Left renal cortex interstitium (tissue), 4 donors: Measurements from ENCODE around the gene PAK1IP1. TPM values are rescaled to one million over a fixed set of nuclear protein-coding genes. Genes with fewer than 3 reads are reported as not detected.
"Not testable (repeated sequence)": the region's sequence is repeated elsewhere in the genome, so short reads cannot be mapped to it uniquely, and the experiment has no call there.

ENCODE experiments used
- DNase-seq, 4 donors: peaks; one replicate each; pipeline ENCODE4 v3.0.0-alpha.2; 2013; ENCODE audit warnings: low read depth in 4 of 4, low spot score in 2 of 4, missing footprints in 1 of 4
- polyA plus RNA-seq, 4 donors: library from polyadenylated mRNA; unstranded; fragments of 120-200 nt; gene quantifications; one replicate each; pipeline ENCODE4 v1.2.1, GENCODE V29; 2013; ENCODE audit not compliant: insufficient read length in 4 of 4

Gene PAK1IP1
- 10 to 100 TPM; 20.0 to 23.6 (median 20.1) TPM for polyA plus RNA-seq

- peak; percentile 94 to 98 (median 96) for DNase-seq
Observed at GRCh38 chr6:10694302-10695085, at the start of gene PAK1IP1, which contains the start of gene C6orf52. Gene PAK1IP1, plus strand, starts transcription at chr6:10694972. Its CDS starts 14 bp downstream, at chr6:10694986. Gene C6orf52, minus strand, starts transcription at chr6:10694616. Its CDS starts 7,066 bp downstream, at chr6:10687550.

GRCh38 chr6:10655508-10656055, 39.2 kb upstream of the PAK1IP1 start:
- no peak for DNase-seq

- DNase-seq: no peak
Observed at GRCh38 chr6:10658910-10659698, 35.7 kb upstream of the PAK1IP1 start.

GRCh38 chr6:10659699-10660348, 34.9 kb upstream of the PAK1IP1 start:
- DNase-seq: no peak

- DNase-seq: not testable (repeated sequence)
Observed at GRCh38 chr6:10660431-10661191, 34.2 kb upstream of the PAK1IP1 start.

GRCh38 chr6:10662207-10662606, 32.6 kb upstream of the PAK1IP1 start:
- no peak for DNase-seq

- DNase-seq: no peak
Observed at GRCh38 chr6:10662742-10663141, 32.0 kb upstream of the PAK1IP1 start.

GRCh38 chr6:10665595-10665994, 29.2 kb upstream of the PAK1IP1 start:
- not testable (repeated sequence) for DNase-seq

- DNase-seq: no peak
Observed at GRCh38 chr6:10668126-10668917, 26.4 kb upstream of the PAK1IP1 start.

GRCh38 chr6:10676403-10676802, 18.4 kb upstream of the PAK1IP1 start:
- no peak for DNase-seq

GRCh38 chr6:10678456-10678855, 16.3 kb upstream of the PAK1IP1 start:
- DNase-seq: no peak

- DNase-seq: no peak
Observed at GRCh38 chr6:10681795-10682194, 13.0 kb upstream of the PAK1IP1 start.

- DNase-seq: no peak
Observed at GRCh38 chr6:10682355-10682988, 12.3 kb upstream of the PAK1IP1 start.

- DNase-seq: no peak
Observed at GRCh38 chr6:10684618-10685017, 10.2 kb upstream of the PAK1IP1 start.

GRCh38 chr6:10685092-10685915, 9.5 kb upstream of the PAK1IP1 start:
- no peak for DNase-seq

GRCh38 chr6:10686901-10687300, 7.9 kb upstream of the PAK1IP1 start:
- DNase-seq: no peak

GRCh38 chr6:10687582-10687981, 7.2 kb upstream of the PAK1IP1 start:
- no peak for DNase-seq
